SK-N-SH (cell line): ENCODE data around the gene HAAO. TPM values are rescaled to one million over a fixed set of nuclear protein-coding genes. Genes with fewer than 3 reads are reported as not detected.

ENCODE experiments used
- CTCF ChIA-PET: fragments of 300-600, 350-600 bp; formaldehyde crosslinking; extraction: SDS; loops from one replicate; lab custom pipeline; 2021; lab: Yijun Ruan, JAX
- POLR2A ChIA-PET: fragments of 350-600 bp; sonication (Branson Sonifier 250); formaldehyde crosslinking; extraction: SDS; loops from one replicate; lab custom pipeline; 2020; ENCODE audit warnings: antibody characterized with exemption, inconsistent platforms; lab: Yijun Ruan, JAX
- DNase-seq: peaks from one replicate; pipeline ENCODE4 v3.0.0; 2012
- H2AFZ ChIP-seq: fragments of 200-600 bp; sonication (generic); 2 replicates; pipeline ENCODE4 v1.8.1; 2016; ENCODE audit warnings: antibody characterized with exemption, mild to moderate bottlenecking, low read depth
- H3F3A ChIP-seq: fragments of 200-600 bp; sonication (generic); replicated peaks from 2 replicates; pipeline ENCODE3; 2016; ENCODE audit warnings: antibody characterized with exemption, mild to moderate bottlenecking; ENCODE audit not compliant: insufficient read depth
- H3K27ac ChIP-seq, 2 experiments: fragments of 200-500 bp in 1 of 2; fragments of 200-600 bp in 1 of 2; sonication (Bioruptor generic) in 1 of 2; sonication (generic), shearing (Covaris generic) in 1 of 2; 2 replicates each; pipeline versions ENCODE4 v1.5.1 to v1.6.1; 2014 to 2016; ENCODE audit warnings: low read depth in 2 of 2, inconsistent platforms in 1 of 2, low read length in 1 of 2, mild to moderate bottlenecking in 1 of 2, mixed read lengths in 1 of 2
- H3K27me3 ChIP-seq: fragments of 200-600 bp; sonication (generic), shearing (Covaris generic); 2 replicates; pipeline ENCODE4 v1.6.1; 2016; ENCODE audit warnings: mixed run types; ENCODE audit not compliant: insufficient read depth
- H3K36me3 ChIP-seq, 2 experiments: fragments of 200-500 bp in 1 of 2; fragments of 200-600 bp in 1 of 2; sonication (Bioruptor generic) in 1 of 2; sonication (generic) in 1 of 2; replicated peaks in 1 of 2; 2 replicates each; pipeline versions ENCODE3 to v1.5.1; 2014 to 2016; ENCODE audit warnings: low read length in 1 of 2, mild to moderate bottlenecking in 1 of 2; ENCODE audit not compliant: insufficient read depth in 2 of 2, control insufficient read depth in 1 of 2
- H3K4me1 ChIP-seq, 2 experiments: fragments of 200-500 bp in 1 of 2; fragments of 200-600 bp in 1 of 2; sonication (Bioruptor generic) in 1 of 2; sonication (generic), shearing (Covaris generic) in 1 of 2; 2 replicates each; pipeline versions ENCODE4 v1.5.1 to v1.6.1; 2014 to 2016; ENCODE audit warnings: low read depth in 1 of 2, low read length in 1 of 2, mixed run types in 1 of 2; ENCODE audit not compliant: insufficient read depth in 2 of 2, control insufficient read depth in 1 of 2
- H3K4me2 ChIP-seq: fragments of 200-600 bp; sonication (generic), shearing (Covaris generic); 2 replicates; pipeline ENCODE4 v1.6.1; 2017; ENCODE audit warnings: mixed run types
- H3K4me3 ChIP-seq, 2 experiments: fragments of 200-500 bp in 1 of 2; fragments of 200-600 bp in 1 of 2; sonication (Bioruptor generic) in 1 of 2; sonication (generic), shearing (Covaris generic) in 1 of 2; 2 replicates each; pipeline versions ENCODE4 v1.5.1 to v1.8.1; 2014 to 2016; ENCODE audit warnings: low read depth in 2 of 2, inconsistent platforms in 1 of 2, low read length in 1 of 2, mild to moderate bottlenecking in 1 of 2, mixed read lengths in 1 of 2, moderate library complexity in 1 of 2
- H3K79me2 ChIP-seq: fragments of 200-600 bp; sonication (generic); 2 replicates; pipeline ENCODE4 v1.8.1; 2017; ENCODE audit warnings: mild to moderate bottlenecking; ENCODE audit not compliant: insufficient read depth
- H3K9ac ChIP-seq: fragments of 200-600 bp; sonication (generic); 2 replicates; pipeline ENCODE4 v1.6.1; 2017; ENCODE audit warnings: mixed run types
- H3K9me2 ChIP-seq: fragments of 200-600 bp; sonication (generic); 2 replicates; pipeline ENCODE4 v1.6.1; 2017; ENCODE audit warnings: mixed run types
- H3K9me3 ChIP-seq: fragments of 200-600 bp; sonication (generic); 2 replicates; pipeline ENCODE4 v1.6.1; 2017; ENCODE audit warnings: mixed run types, mild to moderate bottlenecking, moderate library complexity
- H4K20me1 ChIP-seq: fragments of 200-600 bp; sonication (generic); 2 replicates; pipeline ENCODE4 v1.6.1; 2017; ENCODE audit warnings: mild to moderate bottlenecking, mixed run types; ENCODE audit not compliant: insufficient read depth
- CTCF ChIP-seq: fragments of 200-600 bp; sonication (generic); IDR thresholded peaks from 2 replicates; pipeline ENCODE4 v1.6.1; 2017; ENCODE audit warnings: antibody characterized with exemption, mild to moderate bottlenecking, moderate library complexity
- FOXJ3 ChIP-seq: sonication (generic); formaldehyde crosslinking; IDR thresholded peaks from 2 replicates; pipeline ENCODE4 v1.5.1; 2020; ENCODE audit warnings: mild to moderate bottlenecking, missing genetic modification reagents
- GATA2 ChIP-seq: sonication (generic); formaldehyde crosslinking; IDR thresholded peaks from 2 replicates; pipeline ENCODE4 v1.5.0; 2020; ENCODE audit warnings: mild to moderate bottlenecking, missing genetic modification reagents
- RAD21 ChIP-seq: IDR thresholded peaks from 2 replicates; pipeline ENCODE4 v1.6.1; 2012; ENCODE audit warnings: mild to moderate bottlenecking, low read length
- RCOR1 ChIP-seq: fragments of 150-350 bp; IDR thresholded peaks from 2 replicates; pipeline ENCODE4 v1.6.1; 2017; ENCODE audit warnings: antibody characterized with exemption, low read length
- SIN3A ChIP-seq: IDR thresholded peaks from 2 replicates; pipeline ENCODE4 v1.6.1; 2012; ENCODE audit warnings: low read depth, mild to moderate bottlenecking, low read length, moderate library complexity, borderline replicate concordance
- SMC3 ChIP-seq: IDR thresholded peaks from 2 replicates; pipeline ENCODE4 v1.6.1; 2012; ENCODE audit warnings: low read depth, low read length, improper control_type of control experiment
- TEAD4 ChIP-seq: IDR thresholded peaks from 2 replicates; pipeline ENCODE4 v1.4.0; 2012; ENCODE audit warnings: mild to moderate bottlenecking, borderline replicate concordance; ENCODE audit not compliant: insufficient read depth
- USF2 ChIP-seq: fragments of 150-350 bp; IDR thresholded peaks from 2 replicates; pipeline ENCODE4 v1.6.1; 2017; ENCODE audit warnings: antibody characterized with exemption, low read length, low read depth, borderline replicate concordance
- ZBTB33 ChIP-seq: IDR thresholded peaks from 2 replicates; pipeline ENCODE4 v1.4.0; 2012; ENCODE audit warnings: low read depth, borderline replicate concordance
- WGBS: methylation state at CpG from one replicate; pipeline ENCODE4 v1.1.6; 2017; ENCODE audit warnings: low lambda C conversion rate; 5-methylcytosine and 5-hydroxymethylcytosine counted together
- polyA plus RNA-seq, 3 experiments: library from polyadenylated mRNA; depleted of rRNA; stranded (reverse); fragments of >200 nt; gene quantifications; 2 replicates each; pipeline ENCODE4 v1.2.3, GENCODE V29; 2012

The HAAO gene
- polyA plus RNA-seq, 1 of the 3 experiments (the other 2 are of a cell fraction): not detected

- TF ChIP-seq RCOR1 (no peak), RAD21 (no peak)
Observed at GRCh38 chr2:42765686-42766085, 26.7 kb downstream of the HAAO start (continued).

- no peaks in the 10 kb centered on the region for H3K36me3 ChIP-seq
- no peak overlapping the region for H3K9ac ChIP-seq
- ChIA-PET CTCF (interaction anchor here (0.8 to 1.4 kb wide), 3 partner anchors 11 to 270 kb away, joined by 3 read pairs; no protein-coding TSS in a partner anchor), POLR2A (no interaction called here)
- no peak for TF ChIP-seq ZBTB33
- no peak for TF ChIP-seq SIN3A
- no peak for TF ChIP-seq RAD21
- no peak for TF ChIP-seq CTCF
- no peak for TF ChIP-seq RCOR1
- TF ChIP-seq GATA2 (CRISPR knock-in tag): no peak
- no peak for TF ChIP-seq SMC3
- no peak for TF ChIP-seq FOXJ3 (CRISPR knock-in tag)
- TF ChIP-seq TEAD4: no peak
- TF ChIP-seq USF2: no peak
- no peak overlapping the region for H3K27ac ChIP-seq
- DNase-seq: peak; percentile 39
- no peaks in the 10 kb centered on the region for H4K20me1 ChIP-seq
- WGBS: 100% methylated on average over 2 of the region's 2 CpGs
- H3K4me2 ChIP-seq: no peak overlapping the region
- H3K27me3 ChIP-seq: no peaks in the 10 kb centered on the region
- H2AFZ ChIP-seq: no peak overlapping the region
- H3K9me2 ChIP-seq: no peaks in the 10 kb centered on the region
- no peaks in the 10 kb centered on the region for H3F3A ChIP-seq
- no peaks in the 10 kb centered on the region for H3K9me3 ChIP-seq
- H3K4me3 ChIP-seq: no peak overlapping the region
- no peaks in the 10 kb centered on the region; a peak in 1 of 4 replicates for H3K4me1 ChIP-seq
- no peaks in the 10 kb centered on the region for H3K79me2 ChIP-seq
Observed at GRCh38 chr2:42764901-42765300, 27.5 kb downstream of the HAAO start.
